ENCODE data around the gene SYNGR2. TPM values are rescaled to one million over a fixed set of nuclear protein-coding genes. Genes with fewer than 3 reads are reported as not detected.
A peak's percentile ranks its signal among the peaks of the same experiment; 100 is the strongest.

SYNGR2 gene
- total RNA-seq, 2 donors from 2014 or later: 39.2 to 39.6 TPM

DNA sequence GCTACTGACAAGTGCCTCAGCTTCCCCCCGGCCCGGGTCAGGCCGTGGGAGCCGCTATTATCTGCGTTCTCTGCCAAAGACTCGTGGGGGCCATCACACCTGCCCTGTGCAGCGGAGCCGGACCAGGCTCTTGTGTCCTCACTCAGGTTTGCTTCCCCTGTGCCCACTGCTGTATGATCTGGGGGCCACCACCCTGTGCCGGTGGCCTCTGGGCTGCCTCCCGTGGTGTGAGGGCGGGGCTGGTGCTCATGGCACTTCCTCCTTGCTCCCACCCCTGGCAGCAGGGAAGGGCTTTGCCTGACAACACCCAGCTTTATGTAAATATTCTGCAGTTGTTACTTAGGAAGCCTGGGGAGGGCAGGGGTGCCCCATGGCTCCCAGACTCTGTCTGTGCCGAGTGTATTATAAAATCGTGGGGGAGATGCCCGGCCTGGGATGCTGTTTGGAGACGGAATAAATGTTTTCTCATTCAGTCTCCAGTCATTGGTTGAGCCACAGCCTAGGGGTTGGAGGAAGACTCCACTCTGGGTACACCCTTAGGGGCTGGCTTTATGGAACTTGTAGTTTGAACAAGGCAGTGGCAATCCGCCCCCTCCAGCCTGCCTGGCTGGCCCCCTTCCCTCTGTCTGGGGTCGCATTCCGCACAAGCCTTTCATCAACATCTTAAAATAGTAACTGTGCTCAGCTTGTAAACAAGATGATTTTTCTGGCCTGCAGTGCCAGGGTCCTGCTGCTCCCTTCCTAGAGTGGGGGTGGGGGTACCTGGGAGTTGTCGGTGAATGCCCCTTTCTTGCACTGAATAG is 4.1 kb downstream of the SYNGR2 start:
- DNase-seq: peak; percentile 85
- 56 to 74% methylated on average over 13 to 19 of the region's 19 CpGs for WGBS, 2 experiments (ENCODE audit: insufficient coverage in 1 of 2, insufficient read length in 1 of 2)
- H3K36me3 ChIP-seq (ENCODE audit: control insufficient read depth, insufficient read depth, low read length): peaks cover 38% of the 10 kb centered on the region
- peaks cover 4% of the 10 kb centered on the region for H3K4me1 ChIP-seq (ENCODE audit: control insufficient read depth, insufficient read depth, low read length)
- H3K4me3 ChIP-seq (ENCODE audit: low read length): no peak overlapping the region
- Mint-ChIP-seq H3K9me3 (no peaks in the 10 kb centered on the region), H3K4me3 (no peak overlapping the region), H3K27me3 (ENCODE audit: insufficient read depth) (no peaks in the 10 kb centered on the region), H3K36me3 (ENCODE audit: low read depth) (peaks cover 19% of the 10 kb centered on the region), H3K27ac (peak overlapping the region; percentile 55), H3K4me1 (peaks cover 20% of the 10 kb centered on the region)
- TF ChIP-seq, protein P1, sequence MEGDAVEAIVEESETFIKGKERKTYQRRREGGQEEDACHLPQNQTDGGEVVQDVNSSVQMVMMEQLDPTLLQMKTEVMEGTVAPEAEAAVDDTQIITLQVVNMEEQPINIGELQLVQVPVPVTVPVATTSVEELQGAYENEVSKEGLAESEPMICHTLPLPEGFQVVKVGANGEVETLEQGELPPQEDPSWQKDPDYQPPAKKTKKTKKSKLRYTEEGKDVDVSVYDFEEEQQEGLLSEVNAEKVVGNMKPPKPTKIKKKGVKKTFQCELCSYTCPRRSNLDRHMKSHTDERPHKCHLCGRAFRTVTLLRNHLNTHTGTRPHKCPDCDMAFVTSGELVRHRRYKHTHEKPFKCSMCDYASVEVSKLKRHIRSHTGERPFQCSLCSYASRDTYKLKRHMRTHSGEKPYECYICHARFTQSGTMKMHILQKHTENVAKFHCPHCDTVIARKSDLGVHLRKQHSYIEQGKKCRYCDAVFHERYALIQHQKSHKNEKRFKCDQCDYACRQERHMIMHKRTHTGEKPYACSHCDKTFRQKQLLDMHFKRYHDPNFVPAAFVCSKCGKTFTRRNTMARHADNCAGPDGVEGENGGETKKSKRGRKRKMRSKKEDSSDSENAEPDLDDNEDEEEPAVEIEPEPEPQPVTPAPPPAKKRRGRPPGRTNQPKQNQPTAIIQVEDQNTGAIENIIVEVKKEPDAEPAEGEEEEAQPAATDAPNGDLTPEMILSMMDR (conservative IDR thresholded peaks at IDR 0.05): no peak
- no peak overlapping the region for H3K9ac ChIP-seq (ENCODE audit: extremely low read depth, low read length, poor library complexity, severe bottlenecking)
- no peaks in the 10 kb centered on the region for H3K9me3 ChIP-seq (ENCODE audit: control insufficient read depth, low read length)
- H3K27ac ChIP-seq (ENCODE audit: low read depth, low read length): no peak overlapping the region
- no peaks in the 10 kb centered on the region for H3K27me3 ChIP-seq (ENCODE audit: control insufficient read depth, insufficient read depth, low read length, poor library complexity, severe bottlenecking)

DNA sequence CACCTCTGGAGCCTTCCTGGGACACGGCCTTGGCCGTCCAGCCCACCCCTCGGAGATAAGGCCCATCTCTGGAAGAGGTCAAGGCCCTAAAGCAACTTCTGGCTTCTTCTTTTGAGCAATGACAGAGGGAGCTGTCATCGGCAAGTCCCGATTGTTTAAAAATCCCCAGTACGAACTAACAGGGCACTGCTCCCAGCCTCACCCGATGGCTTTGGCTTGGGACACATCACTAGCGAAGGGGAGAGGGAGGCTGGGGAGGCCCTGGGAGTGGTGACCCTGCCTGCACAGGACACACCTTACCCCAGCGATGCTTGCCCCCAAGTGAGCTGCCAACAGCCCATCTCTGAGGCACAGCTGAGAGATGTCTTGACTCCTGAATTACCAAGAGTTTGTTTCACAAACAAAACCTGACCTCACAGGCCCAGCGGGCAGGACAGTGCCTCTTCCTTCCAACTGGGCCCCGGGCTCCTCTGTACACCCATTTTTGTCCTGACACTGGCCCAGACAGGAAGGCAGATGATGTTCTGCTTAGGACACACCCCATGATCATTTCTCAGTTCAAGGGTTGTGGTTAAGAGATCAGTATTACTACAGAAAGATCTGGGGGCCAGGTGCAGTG is 4.8 kb downstream of the SYNGR2 start:
- no peaks in the 10 kb centered on the region for H3K9me3 Mint-ChIP-seq
- H3K36me3 ChIP-seq (ENCODE audit: control insufficient read depth, insufficient read depth, low read length): peaks cover 41% of the 10 kb centered on the region
- peaks cover 22% of the 10 kb centered on the region for H3K36me3 Mint-ChIP-seq (ENCODE audit: low read depth)
- peak overlapping the region; percentile 55 for H3K27ac Mint-ChIP-seq
- no peaks in the 10 kb centered on the region for H3K27me3 ChIP-seq (ENCODE audit: control insufficient read depth, insufficient read depth, low read length, poor library complexity, severe bottlenecking)
- no peak overlapping the region for H3K9ac ChIP-seq (ENCODE audit: extremely low read depth, low read length, poor library complexity, severe bottlenecking)
- TF ChIP-seq, protein P1 (conservative IDR thresholded peaks at IDR 0.05): no peak
- H3K4me3 ChIP-seq (ENCODE audit: low read length): no peak overlapping the region
- no peak overlapping the region for H3K4me3 Mint-ChIP-seq
- H3K27me3 Mint-ChIP-seq (ENCODE audit: insufficient read depth): no peaks in the 10 kb centered on the region
- H3K27ac ChIP-seq (ENCODE audit: low read depth, low read length): no peak overlapping the region
- H3K4me1 ChIP-seq (ENCODE audit: control insufficient read depth, insufficient read depth, low read length): peaks cover 4% of the 10 kb centered on the region
- DNase-seq: no peak
- no peaks in the 10 kb centered on the region for H3K9me3 ChIP-seq (ENCODE audit: control insufficient read depth, low read length)
- peaks cover 20% of the 10 kb centered on the region for H3K4me1 Mint-ChIP-seq
- WGBS, 2 experiments (ENCODE audit: insufficient coverage in 1 of 2, insufficient read length in 1 of 2): 90 to 91% methylated on average over 9 to 11 of the region's 11 CpGs

DNA sequence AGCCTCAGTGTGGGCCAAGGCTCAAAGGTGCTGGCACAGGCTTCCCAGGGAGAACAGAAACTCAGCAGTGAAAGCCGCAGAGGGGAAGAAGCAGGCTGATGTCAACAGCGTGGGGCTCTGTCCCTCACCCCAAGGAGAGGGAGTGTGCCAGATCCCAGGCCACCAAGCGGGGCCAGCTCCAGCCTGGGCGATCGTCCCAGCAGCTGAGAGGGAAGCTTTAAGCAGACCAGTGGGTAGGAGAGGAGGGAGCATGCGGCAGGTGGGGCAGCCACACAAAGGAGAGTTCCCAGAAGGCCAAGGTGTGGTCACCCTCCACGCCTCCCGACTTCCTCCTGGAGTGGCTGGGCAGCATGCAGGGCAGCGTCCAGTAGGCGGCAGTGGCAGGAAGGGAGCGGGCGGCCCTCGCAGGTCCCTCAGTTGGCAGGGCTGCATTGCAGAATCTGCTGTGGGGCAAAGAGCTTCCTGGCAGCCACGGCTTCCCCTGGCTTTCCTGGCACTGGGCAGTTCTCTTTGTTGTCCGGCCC is 6.0 kb downstream of the SYNGR2 start:
- Mint-ChIP-seq H3K4me1 (peaks cover 20% of the 10 kb centered on the region), H3K27me3 (ENCODE audit: insufficient read depth) (no peaks in the 10 kb centered on the region), H3K4me3 (no peak overlapping the region), H3K27ac (no peak overlapping the region), H3K36me3 (ENCODE audit: low read depth) (peaks cover 34% of the 10 kb centered on the region), H3K9me3 (no peaks in the 10 kb centered on the region)
- Histone ChIP-seq H3K4me3 (ENCODE audit: low read length) (no peak overlapping the region), H3K36me3 (ENCODE audit: control insufficient read depth, insufficient read depth, low read length) (peaks cover 53% of the 10 kb centered on the region), H3K4me1 (ENCODE audit: control insufficient read depth, insufficient read depth, low read length) (peaks cover 4% of the 10 kb centered on the region), H3K27me3 (ENCODE audit: control insufficient read depth, insufficient read depth, low read length, poor library complexity, severe bottlenecking) (no peaks in the 10 kb centered on the region), H3K27ac (ENCODE audit: low read depth, low read length) (no peak overlapping the region), H3K9ac (ENCODE audit: extremely low read depth, low read length, poor library complexity, severe bottlenecking) (no peak overlapping the region), H3K9me3 (ENCODE audit: control insufficient read depth, low read length) (no peaks in the 10 kb centered on the region)
- TF ChIP-seq, protein P1 (conservative IDR thresholded peaks at IDR 0.05): no peak
- DNase-seq: no peak
- 95 to 98% methylated on average over 11 to 15 of the region's 15 CpGs for WGBS, 2 experiments (ENCODE audit: insufficient coverage in 1 of 2, insufficient read length in 1 of 2)
